SK-N-SH treated with all-trans-retinoic acid at 6 μM for 48 hours (cell line): ENCODE results near the gene ZNF536.

Experiments
- ATAC-seq: fragments of 200-7000 bp; cut with Tn5 transposase; 3 replicates; pipeline ENCODE4 v1.9.1; 2020; ENCODE audit warnings: mild to moderate bottlenecking, moderate library complexity
- ARNTL ChIP-seq: fragments of 450-650 bp; formaldehyde crosslinking; IDR thresholded peaks from 2 replicates; pipeline ENCODE4 v1.5.0; 2020; ENCODE audit warnings: low read depth, mild to moderate bottlenecking, moderate library complexity, borderline replicate concordance
- BACH2 ChIP-seq: fragments of 250-450 bp; sonication (Bioruptor Pico); IDR thresholded peaks from 2 replicates; pipeline ENCODE4 v1.9.0; 2021; ENCODE audit warnings: mild to moderate bottlenecking, borderline replicate concordance
- CSDC2 ChIP-seq: fragments of 250-450 bp; sonication (Bioruptor Pico); IDR thresholded peaks from 2 replicates; pipeline ENCODE4 v1.5.0; 2020; ENCODE audit warnings: mild to moderate bottlenecking, moderate library complexity
- ESRRG ChIP-seq: fragments of 250-450 bp; sonication (Bioruptor Pico); IDR thresholded peaks from 2 replicates; pipeline ENCODE4 v1.6.1; 2021; ENCODE audit warnings: mild to moderate bottlenecking
- GLIS3 ChIP-seq: fragments of 250-450 bp; sonication (Bioruptor Pico); IDR thresholded peaks from 2 replicates; pipeline ENCODE4 v1.5.0; 2020; ENCODE audit warnings: mild to moderate bottlenecking, moderate library complexity
- ISL1 ChIP-seq: fragments of 250-450 bp; sonication (Bioruptor Pico); IDR thresholded peaks from 2 replicates; pipeline ENCODE4 v2.1.2; 2022; ENCODE audit warnings: mild to moderate bottlenecking, moderate library complexity
- OSR1 ChIP-seq: fragments of 250-450 bp; sonication (Bioruptor Pico); IDR thresholded peaks from 2 replicates; pipeline ENCODE4 v1.8.0; 2022; ENCODE audit warnings: moderate library complexity, mild to moderate bottlenecking, inconsistent platforms
- PPARA ChIP-seq: fragments of 250-450 bp; sonication (Bioruptor Pico); IDR thresholded peaks from 2 replicates; pipeline ENCODE4 v1.5.0; 2020; ENCODE audit warnings: mild to moderate bottlenecking, borderline replicate concordance
- SNAI2 ChIP-seq: fragments of 250-450 bp; sonication (Bioruptor Pico); IDR thresholded peaks from 2 replicates; pipeline ENCODE4 v1.5.0; 2020; ENCODE audit warnings: mild to moderate bottlenecking, moderate library complexity
- TCF4 ChIP-seq: fragments of 250-450 bp; sonication (Bioruptor Pico); IDR thresholded peaks from 2 replicates; pipeline ENCODE4 v1.8.0; 2021; ENCODE audit warnings: mild to moderate bottlenecking, moderate library complexity, borderline replicate concordance
- TOX ChIP-seq: fragments of 250-450 bp; sonication (Bioruptor Pico); IDR thresholded peaks from 2 replicates; pipeline ENCODE4 v1.8.0; 2021; ENCODE audit warnings: mild to moderate bottlenecking, moderate library complexity, borderline replicate concordance
- ZC3H10 ChIP-seq: fragments of 250-450 bp; sonication (Bioruptor Pico); IDR thresholded peaks from 2 replicates; pipeline ENCODE4 v1.5.1; 2021; ENCODE audit warnings: mild to moderate bottlenecking, moderate library complexity
- ZFP3 ChIP-seq: fragments of 250-450 bp; sonication (Bioruptor Pico); IDR thresholded peaks from 2 replicates; pipeline ENCODE4 v1.5.0; 2020; ENCODE audit warnings: mild to moderate bottlenecking, moderate library complexity
- ZFP30 ChIP-seq: fragments of 450-650 bp; formaldehyde crosslinking; IDR thresholded peaks from 2 replicates; pipeline ENCODE4 v1.5.0; 2022; ENCODE audit warnings: mild to moderate bottlenecking, moderate library complexity
- ZNF565 ChIP-seq: fragments of 450-650 bp; formaldehyde crosslinking; conservative IDR thresholded peaks from 2 replicates; pipeline ENCODE4 v1.5.0; 2020; ENCODE audit warnings: low read depth, mild to moderate bottlenecking, moderate library complexity
- ZNF70 ChIP-seq: fragments of 450-650 bp; formaldehyde crosslinking; IDR thresholded peaks from 2 replicates; pipeline ENCODE4 v1.5.0; 2020; ENCODE audit warnings: mild to moderate bottlenecking, moderate library complexity
- ZNF8 ChIP-seq: fragments of 450-650 bp; formaldehyde crosslinking; IDR thresholded peaks from 2 replicates; pipeline ENCODE4 v1.5.0; 2020; ENCODE audit warnings: mild to moderate bottlenecking, moderate library complexity
- TF ChIP-seq, protein P1 (sequence below): fragments of 250-450 bp; sonication (Bioruptor Pico); IDR thresholded peaks from 2 replicates; pipeline ENCODE4 v1.5.1; 2021; ENCODE audit warnings: mild to moderate bottlenecking, moderate library complexity
- TF ChIP-seq, protein P2 (sequence below): fragments of 250-450 bp; sonication (Bioruptor Pico); IDR thresholded peaks from 2 replicates; pipeline ENCODE4 v1.8.0; 2020; ENCODE audit warnings: mild to moderate bottlenecking, moderate library complexity, borderline replicate concordance
- TF ChIP-seq, protein P3 (sequence below): fragments of 250-450 bp; sonication (Bioruptor Pico); IDR thresholded peaks from 2 replicates; pipeline ENCODE4 v1.8.0; 2021; ENCODE audit warnings: low read depth, mild to moderate bottlenecking, moderate library complexity, borderline replicate concordance

ZNF536 gene

DNA sequence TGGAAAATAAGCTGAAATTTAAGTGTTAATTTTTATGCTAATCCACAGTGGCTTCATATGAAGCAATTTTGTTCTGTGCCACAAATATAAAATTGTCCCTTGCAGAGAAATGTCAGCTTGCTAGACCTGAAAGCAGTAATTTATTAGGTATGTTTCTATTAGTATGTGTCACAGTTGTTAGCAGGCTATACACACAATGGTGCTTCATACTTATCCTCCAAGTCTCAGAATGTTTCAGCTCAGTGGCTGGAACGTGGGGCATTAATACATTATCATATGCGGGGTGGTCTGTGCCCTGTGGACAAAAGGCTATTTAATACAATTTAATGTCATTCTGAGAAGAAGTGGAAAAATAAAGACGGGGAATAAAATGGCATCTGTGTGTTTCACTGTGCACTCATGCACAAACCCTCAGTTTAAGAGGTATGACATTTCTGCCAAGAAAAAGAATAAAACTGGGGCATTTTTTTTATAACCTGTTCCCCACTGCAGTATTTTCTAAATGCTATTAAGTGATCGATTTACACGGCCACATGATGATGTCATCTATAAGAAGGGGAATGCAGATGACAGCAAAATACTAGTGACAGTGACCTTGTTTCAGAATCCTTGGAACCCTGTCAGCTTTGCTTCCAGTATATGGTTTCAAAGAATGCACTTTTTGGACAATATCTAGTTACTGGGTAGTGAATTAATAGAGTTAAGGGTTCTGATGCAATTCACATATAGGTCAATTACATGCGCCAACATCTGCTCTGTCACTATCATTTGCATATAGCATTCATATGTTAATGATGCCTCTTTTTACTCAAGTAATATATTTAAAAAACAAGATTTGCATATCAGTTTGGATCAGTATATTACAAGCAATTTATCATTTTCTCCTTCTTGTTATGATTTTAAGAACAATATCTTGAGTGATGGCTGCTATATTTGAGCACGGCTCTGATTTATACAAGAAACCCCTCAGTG, 21.2 kb upstream of the ZNF536 start:
- ATAC-seq, result no peak
- TF ChIP-seq ISL1 (CRISPR knock-in tag) (no peak), TCF4 (CRISPR knock-in tag) (no peak), OSR1 (CRISPR knock-in tag) (no peak), BACH2 (CRISPR knock-in tag) (no peak), ZC3H10 (no peak), ZNF8 (no peak), ZFP3 (CRISPR knock-in tag) (no peak), ZFP30 (CRISPR knock-in tag) (no peak), PPARA (CRISPR knock-in tag) (no peak), ARNTL (no peak), CSDC2 (CRISPR knock-in tag) (no peak)
- TF ChIP-seq, protein P1, sequence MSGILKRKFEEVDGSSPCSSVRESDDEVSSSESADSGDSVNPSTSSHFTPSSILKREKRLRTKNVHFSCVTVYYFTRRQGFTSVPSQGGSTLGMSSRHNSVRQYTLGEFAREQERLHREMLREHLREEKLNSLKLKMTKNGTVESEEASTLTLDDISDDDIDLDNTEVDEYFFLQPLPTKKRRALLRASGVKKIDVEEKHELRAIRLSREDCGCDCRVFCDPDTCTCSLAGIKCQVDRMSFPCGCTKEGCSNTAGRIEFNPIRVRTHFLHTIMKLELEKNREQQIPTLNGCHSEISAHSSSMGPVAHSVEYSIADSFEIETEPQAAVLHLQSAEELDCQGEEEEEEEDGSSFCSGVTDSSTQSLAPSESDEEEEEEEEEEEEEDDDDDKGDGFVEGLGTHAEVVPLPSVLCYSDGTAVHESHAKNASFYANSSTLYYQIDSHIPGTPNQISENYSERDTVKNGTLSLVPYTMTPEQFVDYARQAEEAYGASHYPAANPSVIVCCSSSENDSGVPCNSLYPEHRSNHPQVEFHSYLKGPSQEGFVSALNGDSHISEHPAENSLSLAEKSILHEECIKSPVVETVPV, result no peak

DNA sequence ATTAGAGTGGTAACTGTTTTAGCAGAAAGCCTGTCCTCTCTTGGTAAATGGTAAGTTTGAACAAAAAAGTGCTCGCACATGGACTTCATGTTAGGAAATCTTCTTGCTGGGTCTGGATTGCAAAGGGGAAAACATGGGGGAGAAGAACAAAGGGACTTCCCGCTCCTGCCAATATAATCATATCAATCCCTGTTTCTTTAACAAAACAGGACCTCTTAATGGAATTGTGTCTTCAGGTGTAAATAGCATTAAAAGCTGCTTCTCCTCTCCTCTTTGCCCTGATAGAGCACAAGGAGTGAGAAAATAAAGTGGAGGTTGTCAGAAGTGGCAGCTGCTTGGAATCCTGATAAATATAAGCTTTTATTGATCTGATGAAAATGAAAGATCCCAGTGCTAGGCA, 20.4 kb upstream of the ZNF536 start:
- TF ChIP-seq, protein P2, sequence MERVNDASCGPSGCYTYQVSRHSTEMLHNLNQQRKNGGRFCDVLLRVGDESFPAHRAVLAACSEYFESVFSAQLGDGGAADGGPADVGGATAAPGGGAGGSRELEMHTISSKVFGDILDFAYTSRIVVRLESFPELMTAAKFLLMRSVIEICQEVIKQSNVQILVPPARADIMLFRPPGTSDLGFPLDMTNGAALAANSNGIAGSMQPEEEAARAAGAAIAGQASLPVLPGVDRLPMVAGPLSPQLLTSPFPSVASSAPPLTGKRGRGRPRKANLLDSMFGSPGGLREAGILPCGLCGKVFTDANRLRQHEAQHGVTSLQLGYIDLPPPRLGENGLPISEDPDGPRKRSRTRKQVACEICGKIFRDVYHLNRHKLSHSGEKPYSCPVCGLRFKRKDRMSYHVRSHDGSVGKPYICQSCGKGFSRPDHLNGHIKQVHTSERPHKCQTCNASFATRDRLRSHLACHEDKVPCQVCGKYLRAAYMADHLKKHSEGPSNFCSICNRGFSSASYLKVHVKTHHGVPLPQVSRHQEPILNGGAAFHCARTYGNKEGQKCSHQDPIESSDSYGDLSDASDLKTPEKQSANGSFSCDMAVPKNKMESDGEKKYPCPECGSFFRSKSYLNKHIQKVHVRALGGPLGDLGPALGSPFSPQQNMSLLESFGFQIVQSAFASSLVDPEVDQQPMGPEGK (CRISPR knock-in tag), result no peak
- no peak for TF ChIP-seq ZNF8
- no peak for ATAC-seq

DNA sequence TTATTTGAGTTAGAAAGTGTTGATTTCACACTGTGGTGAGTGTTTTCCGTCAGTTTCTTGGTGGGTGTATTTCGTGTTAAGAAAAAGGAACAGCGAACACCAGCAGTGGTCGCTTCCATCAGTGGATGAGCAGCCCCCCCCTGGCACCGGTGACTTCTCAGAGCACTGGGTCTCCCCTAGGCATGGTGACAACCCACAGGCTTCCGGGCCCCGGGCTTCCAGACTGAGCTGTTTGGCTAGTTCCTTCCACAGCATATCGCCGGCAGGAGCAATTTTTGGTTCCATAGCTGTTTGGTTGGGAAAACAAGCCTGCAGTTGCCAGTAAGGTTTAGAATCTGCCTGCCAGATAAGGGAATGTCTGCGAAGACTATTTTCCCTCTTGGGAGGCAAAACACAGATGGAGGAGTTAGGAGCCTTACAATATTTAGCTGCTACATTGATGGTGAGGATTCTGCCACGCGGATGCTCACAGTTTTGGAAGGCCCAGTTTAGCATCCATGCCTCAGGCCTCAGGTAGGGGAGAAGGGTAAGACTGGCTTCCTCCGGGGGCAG, 18.7 kb upstream of the ZNF536 start:
- TF ChIP-seq TCF4 (CRISPR knock-in tag) (no peak), ZNF565 (CRISPR knock-in tag) (no peak), SNAI2 (CRISPR knock-in tag) (no peak), ESRRG (CRISPR knock-in tag) (no peak), GLIS3 (CRISPR knock-in tag) (no peak), ZFP30 (CRISPR knock-in tag) (no peak), BACH2 (CRISPR knock-in tag) (no peak), ZNF70 (no peak), ISL1 (CRISPR knock-in tag) (no peak), TOX (CRISPR knock-in tag) (no peak)
- TF ChIP-seq, protein P3, sequence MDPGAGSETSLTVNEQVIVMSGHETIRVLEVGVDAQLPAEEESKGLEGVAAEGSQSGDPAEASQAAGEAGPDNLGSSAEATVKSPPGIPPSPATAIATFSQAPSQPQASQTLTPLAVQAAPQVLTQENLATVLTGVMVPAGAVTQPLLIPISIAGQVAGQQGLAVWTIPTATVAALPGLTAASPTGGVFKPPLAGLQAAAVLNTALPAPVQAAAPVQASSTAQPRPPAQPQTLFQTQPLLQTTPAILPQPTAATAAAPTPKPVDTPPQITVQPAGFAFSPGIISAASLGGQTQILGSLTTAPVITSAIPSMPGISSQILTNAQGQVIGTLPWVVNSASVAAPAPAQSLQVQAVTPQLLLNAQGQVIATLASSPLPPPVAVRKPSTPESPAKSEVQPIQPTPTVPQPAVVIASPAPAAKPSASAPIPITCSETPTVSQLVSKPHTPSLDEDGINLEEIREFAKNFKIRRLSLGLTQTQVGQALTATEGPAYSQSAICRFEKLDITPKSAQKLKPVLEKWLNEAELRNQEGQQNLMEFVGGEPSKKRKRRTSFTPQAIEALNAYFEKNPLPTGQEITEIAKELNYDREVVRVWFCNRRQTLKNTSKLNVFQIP (CRISPR knock-in tag), result no peak
- TF ChIP-seq, protein P2 (CRISPR knock-in tag), result no peak
- TF ChIP-seq, protein P1, result no peak
- no peak for ATAC-seq
